Measurements from ENCODE around the gene DISP2.

The DISP2 gene

GRCh38 chr15:40327457-40327856 lies 30.6 kb upstream of the DISP2 start:
- POLR2A ChIA-PET: no interaction called here
- TF ChIP-seq CTCF (IDR thresholded peaks at IDR 0.05; ENCODE audit: control extremely low read depth, extremely low read depth, low read depth, missing control alignments): no peak
- no peak for DNase-seq (ENCODE audit: extremely low spot score)
- CTCF ChIA-PET: interaction anchor here (1.0 to 8.9 kb wide), 15 partner anchors 8 to 80 kb away, joined by 3 to 222 read pairs (median 7); partner anchors contain the start of genes ANKRD63, CCDC9B and PLCB2

- no peak for DNase-seq (ENCODE audit: extremely low spot score)
- POLR2A ChIA-PET: no interaction called here
- CTCF ChIA-PET: interaction anchor here (1.4 to 8.9 kb wide), 7 partner anchors 8 to 70 kb away, joined by 3 to 222 read pairs (median 14); partner anchors contain the start of gene CCDC9B
- TF ChIP-seq CTCF (IDR thresholded peaks at IDR 0.05; ENCODE audit: control extremely low read depth, extremely low read depth, low read depth, missing control alignments): no peak
Measured at GRCh38 chr15:40328176-40328575, 29.8 kb upstream of the DISP2 start.

GRCh38 chr15:40328751-40329150 lies 29.3 kb upstream of the DISP2 start:
- CTCF ChIA-PET: interaction anchor here (0.8 to 8.9 kb wide), 8 partner anchors 9 to 70 kb away, joined by 3 to 222 read pairs (median 8); partner anchors contain the start of genes CCDC9B and PLCB2
- DNase-seq (ENCODE audit: extremely low spot score): no peak
- POLR2A ChIA-PET: no interaction called here
- no peak for TF ChIP-seq CTCF (IDR thresholded peaks at IDR 0.05; ENCODE audit: control extremely low read depth, extremely low read depth, low read depth, missing control alignments)

GRCh38 chr15:40329804-40330203 lies 28.2 kb upstream of the DISP2 start:
- ChIA-PET CTCF (interaction anchor here (1.4 to 16.1 kb wide), 4 partner anchors 9 to 51 kb away, joined by 3 to 222 read pairs (median 114); partner anchors contain the start of genes CCDC9B, INAFM2 and PLCB2), POLR2A (no interaction called here)
- no peak for DNase-seq (ENCODE audit: extremely low spot score)
- no peak for TF ChIP-seq CTCF (IDR thresholded peaks at IDR 0.05; ENCODE audit: control extremely low read depth, extremely low read depth, low read depth, missing control alignments)

GRCh38 chr15:40330368-40330836 lies 27.6 kb upstream of the DISP2 start:
- CTCF ChIA-PET: interaction anchor here (1.4 to 16.1 kb wide), 4 partner anchors 9 to 51 kb away, joined by 3 to 222 read pairs (median 112); partner anchors contain the start of genes CCDC9B, INAFM2 and PLCB2
- POLR2A ChIA-PET: no interaction called here
- DNase-seq (ENCODE audit: extremely low spot score): no peak
- TF ChIP-seq CTCF (IDR thresholded peaks at IDR 0.05; ENCODE audit: control extremely low read depth, extremely low read depth, low read depth, missing control alignments): no peak

- no peak for DNase-seq (ENCODE audit: extremely low spot score)
- TF ChIP-seq CTCF (IDR thresholded peaks at IDR 0.05; ENCODE audit: control extremely low read depth, extremely low read depth, low read depth, missing control alignments): no peak
- ChIA-PET POLR2A (no interaction called here), CTCF (interaction anchor here (2.6 to 16.1 kb wide), 3 partner anchors 9 to 52 kb away, joined by 11 to 222 read pairs (median 212); partner anchors contain the start of genes CCDC9B and INAFM2)
Measured at GRCh38 chr15:40331026-40331425, 27.0 kb upstream of the DISP2 start.
